ENCODE results near the gene HES1. TPM values are rescaled to one million over a fixed set of nuclear protein-coding genes. Genes with fewer than 3 reads are reported as not detected.

Gene HES1
- total RNA-seq, 2 donors from 2014 or later = 102 TPM

DNA sequence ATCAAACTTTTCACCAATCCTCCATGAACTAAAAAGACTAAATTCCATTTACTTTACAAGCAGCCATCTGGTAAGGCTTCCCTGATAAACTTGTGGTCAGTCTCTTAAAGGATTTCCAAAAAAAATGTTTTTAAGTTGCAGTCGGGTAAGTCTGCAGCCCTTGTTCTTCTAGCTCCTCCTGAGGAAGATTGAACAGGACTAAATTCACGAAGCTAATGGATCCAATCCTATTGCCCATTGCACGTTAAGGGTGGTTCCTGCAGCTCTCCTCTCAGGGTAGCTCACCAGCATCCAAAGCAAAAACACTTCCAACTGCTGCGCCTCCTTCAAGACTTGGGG, 2.8 kb downstream of the HES1 start:
- intact Hi-C loops (cut with DNase I) = loop anchor here (10.0 kb wide), 3 partner anchors 64 to 254 kb away; no protein-coding TSS in a partner anchor

DNA sequence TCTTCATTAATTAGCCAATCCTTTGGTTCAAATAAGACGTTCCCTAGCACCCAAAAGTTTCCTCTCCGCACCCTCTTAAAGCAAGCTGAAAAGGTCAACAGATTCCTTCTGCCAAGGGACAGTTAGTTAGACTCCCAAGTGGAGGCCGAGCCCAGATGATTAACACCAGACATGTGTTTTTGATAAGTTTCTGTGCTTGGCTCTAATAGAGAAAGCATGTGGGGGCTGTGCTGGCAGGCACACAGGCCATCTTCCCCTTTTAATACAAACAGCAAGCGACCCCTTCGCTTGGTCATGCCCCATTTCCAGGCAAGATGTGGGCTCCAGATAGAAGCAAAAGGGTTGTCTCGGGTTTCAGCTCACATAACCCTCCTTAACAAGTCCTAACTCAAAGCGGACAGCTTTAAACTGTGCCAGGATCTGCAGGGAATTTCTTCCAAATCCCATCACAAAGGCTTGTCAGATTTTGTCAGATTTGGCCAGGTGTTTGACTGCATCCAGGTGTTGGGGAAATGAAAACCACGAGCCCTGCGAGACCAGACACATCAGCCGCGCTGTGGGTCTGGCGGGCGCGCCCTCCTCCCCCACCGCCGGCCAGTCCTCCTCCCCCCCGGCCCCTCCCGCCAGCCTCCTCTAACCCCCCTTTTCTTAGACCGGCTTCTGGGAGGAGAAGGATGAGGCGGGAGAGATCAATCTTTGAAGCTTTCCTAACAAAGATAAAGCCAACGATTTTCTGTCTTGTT, 3.3 kb downstream of the HES1 start:
- TF ChIP-seq, protein P1, sequence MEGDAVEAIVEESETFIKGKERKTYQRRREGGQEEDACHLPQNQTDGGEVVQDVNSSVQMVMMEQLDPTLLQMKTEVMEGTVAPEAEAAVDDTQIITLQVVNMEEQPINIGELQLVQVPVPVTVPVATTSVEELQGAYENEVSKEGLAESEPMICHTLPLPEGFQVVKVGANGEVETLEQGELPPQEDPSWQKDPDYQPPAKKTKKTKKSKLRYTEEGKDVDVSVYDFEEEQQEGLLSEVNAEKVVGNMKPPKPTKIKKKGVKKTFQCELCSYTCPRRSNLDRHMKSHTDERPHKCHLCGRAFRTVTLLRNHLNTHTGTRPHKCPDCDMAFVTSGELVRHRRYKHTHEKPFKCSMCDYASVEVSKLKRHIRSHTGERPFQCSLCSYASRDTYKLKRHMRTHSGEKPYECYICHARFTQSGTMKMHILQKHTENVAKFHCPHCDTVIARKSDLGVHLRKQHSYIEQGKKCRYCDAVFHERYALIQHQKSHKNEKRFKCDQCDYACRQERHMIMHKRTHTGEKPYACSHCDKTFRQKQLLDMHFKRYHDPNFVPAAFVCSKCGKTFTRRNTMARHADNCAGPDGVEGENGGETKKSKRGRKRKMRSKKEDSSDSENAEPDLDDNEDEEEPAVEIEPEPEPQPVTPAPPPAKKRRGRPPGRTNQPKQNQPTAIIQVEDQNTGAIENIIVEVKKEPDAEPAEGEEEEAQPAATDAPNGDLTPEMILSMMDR (IDR thresholded peaks at IDR 0.05) = no peak
- peak overlapping the region; percentile 71 for H3K27ac ChIP-seq
- no peak for DNase-seq
- H3K4me3 ChIP-seq = peak overlapping the region; percentile 6
- H3K36me3 ChIP-seq = no peaks in the 10 kb centered on the region
- peaks cover 6% of the 10 kb centered on the region for H3K4me1 ChIP-seq
- no peaks in the 10 kb centered on the region for H3K9me3 ChIP-seq
- intact Hi-C loops (cut with DNase I) = loop anchor here (10.0 kb wide), 3 partner anchors 64 to 254 kb away; no protein-coding TSS in a partner anchor
- H3K9ac ChIP-seq (ENCODE audit: low read depth in 2 of 2, low read length in 2 of 2) = peak overlapping the region; percentile 4 to 80
- no peaks in the 10 kb centered on the region for H3K27me3 ChIP-seq

More for the DNA sequence above, 2.8 kb downstream of the HES1 start:
- TF ChIP-seq, protein P1 (IDR thresholded peaks at IDR 0.05) = no peak
- Histone ChIP-seq H3K9ac (ENCODE audit: low read depth in 2 of 2, low read length in 2 of 2) (peak overlapping the region in 1 of 2 donors; percentile 80), H3K36me3 (no peaks in the 10 kb centered on the region), H3K4me1 (peaks cover 6% of the 10 kb centered on the region), H3K9me3 (no peaks in the 10 kb centered on the region), H3K27ac (peak overlapping the region; percentile 71), H3K4me3 (peak overlapping the region; percentile 6), H3K27me3 (no peaks in the 10 kb centered on the region)
- DNase-seq = no peak

DNA sequence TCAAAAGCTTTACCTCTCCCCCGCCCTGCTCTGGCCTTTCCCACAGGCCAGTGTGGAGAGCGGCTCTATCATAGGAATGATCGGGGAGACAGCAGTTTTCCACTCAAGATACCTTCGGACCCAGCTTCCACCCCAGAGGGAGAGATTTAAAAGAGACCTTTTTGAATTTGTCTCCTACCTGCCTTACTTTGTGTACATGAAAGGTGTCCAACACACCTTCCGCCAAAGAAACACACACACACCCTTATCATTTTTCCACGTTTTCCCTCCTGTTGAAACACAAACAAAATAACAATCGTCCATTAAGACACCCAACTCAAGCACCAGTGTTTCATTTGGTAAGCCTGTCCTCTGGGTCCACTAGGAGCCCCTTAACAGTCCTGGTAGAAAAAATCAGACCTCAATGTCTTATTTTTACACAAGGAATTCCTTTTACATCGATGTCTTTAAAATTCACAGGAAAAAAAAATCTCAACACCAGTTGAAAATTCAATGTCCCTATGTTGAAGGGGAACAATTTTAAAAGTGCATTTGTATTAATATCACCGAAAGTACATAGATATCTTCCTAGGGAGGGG, 4.0 kb downstream of the HES1 start:
- no peaks in the 10 kb centered on the region for H3K36me3 ChIP-seq
- TF ChIP-seq, protein P1 (IDR thresholded peaks at IDR 0.05) = no peak
- H3K4me3 ChIP-seq = no peak overlapping the region
- H3K9me3 ChIP-seq = no peaks in the 10 kb centered on the region
- peak overlapping the region in 1 of 2 donors; percentile 80 for H3K9ac ChIP-seq (ENCODE audit: low read depth in 2 of 2, low read length in 2 of 2)
- peaks cover 6% of the 10 kb centered on the region for H3K4me1 ChIP-seq
- DNase-seq = no peak
- no peaks in the 10 kb centered on the region for H3K27me3 ChIP-seq
- intact Hi-C loops (cut with DNase I) = loop anchor here (5.0 to 10.0 kb wide), 4 partner anchors 65 to 255 kb away; no protein-coding TSS in a partner anchor
- H3K27ac ChIP-seq = peak overlapping the region; percentile 71

DNA sequence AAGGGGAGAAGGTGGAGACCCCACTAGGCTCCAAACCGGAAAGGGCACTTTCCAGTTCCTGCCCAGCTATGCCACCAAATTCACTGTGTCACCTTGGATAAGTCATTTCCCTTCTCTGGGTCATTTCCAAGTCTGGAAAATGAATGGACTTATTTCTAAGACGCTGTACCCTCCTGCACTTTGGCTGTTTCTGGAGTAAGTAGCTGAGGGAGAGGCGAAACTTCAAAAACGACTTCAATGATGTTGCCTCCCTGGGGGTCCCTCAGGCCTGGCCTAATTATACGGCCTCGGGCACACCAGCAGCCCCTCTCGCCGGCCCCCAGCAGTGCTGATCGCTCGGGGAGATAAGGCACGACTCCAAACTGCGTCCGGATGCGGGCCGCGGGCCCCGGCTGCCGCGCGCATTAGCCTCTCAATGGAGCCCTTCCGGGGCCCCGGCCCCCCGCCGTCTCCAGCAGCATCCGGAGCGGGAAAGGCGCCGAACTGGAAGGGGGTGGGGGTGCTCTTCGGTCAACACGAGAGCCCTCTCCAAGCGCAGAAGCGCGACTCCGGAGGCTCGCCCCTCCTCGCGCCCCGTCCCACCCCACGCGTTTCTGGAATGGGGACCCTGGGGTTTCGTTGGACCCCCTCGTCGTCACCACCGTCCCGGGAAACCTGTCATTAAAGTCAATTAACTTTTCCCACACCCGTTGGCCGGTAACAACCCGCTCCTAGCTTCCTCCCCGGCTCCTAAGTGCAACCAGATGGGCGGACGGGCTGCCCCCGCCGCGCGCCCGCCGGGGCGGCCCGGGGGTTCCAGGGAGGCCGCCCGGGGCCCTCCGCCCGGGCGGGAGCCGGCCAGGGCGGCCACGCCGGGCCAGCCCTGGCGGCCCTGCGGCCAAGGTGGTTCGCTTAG, 4.8 kb downstream of the HES1 start:
- peak; percentile 63 for DNase-seq
- H3K4me1 ChIP-seq = peaks cover 6% of the 10 kb centered on the region
- intact Hi-C loops (cut with DNase I) = loop anchor here (5.0 kb wide), 1 partner anchor 172 kb away; no protein-coding TSS in a partner anchor

More for the DNA sequence above, 4.8 kb downstream of the HES1 start:
- Histone ChIP-seq H3K27ac (peak overlapping the region; percentile 83), H3K4me3 (peak overlapping the region; percentile 38), H3K27me3 (no peaks in the 10 kb centered on the region), H3K9me3 (no peaks in the 10 kb centered on the region), H3K36me3 (no peaks in the 10 kb centered on the region), H3K9ac (ENCODE audit: low read depth in 2 of 2, low read length in 2 of 2) (peak overlapping the region; percentile 75 to 80)
- TF ChIP-seq, protein P1 (IDR thresholded peaks at IDR 0.05) = no peak

Measured in colonic mucosa (tissue), 4 donors.